Ishikawa (cell line): ENCODE measurements around the gene DLX1.

ENCODE experiments used
- CREB1 ChIP-seq: IDR thresholded peaks from 2 replicates; pipeline ENCODE4 v1.6.1; 2012; ENCODE audit warnings: low read depth
- EGR1 ChIP-seq: IDR thresholded peaks from 2 replicates; pipeline ENCODE4 v1.6.1; 2012
- EP300 ChIP-seq: IDR thresholded peaks from 2 replicates; pipeline ENCODE4 v1.6.1; 2012; ENCODE audit warnings: borderline replicate concordance
- FOXM1 ChIP-seq: IDR thresholded peaks from 2 replicates; pipeline ENCODE4 v1.6.1; 2012; ENCODE audit warnings: low read depth, borderline replicate concordance
- MAX ChIP-seq: IDR thresholded peaks from 2 replicates; pipeline ENCODE4 v1.6.1; 2012
- RAD21 ChIP-seq: IDR thresholded peaks from 2 replicates; pipeline ENCODE4 v1.6.1; 2012; ENCODE audit warnings: low read depth
- REST ChIP-seq: IDR thresholded peaks from 2 replicates; pipeline ENCODE4 v1.6.1; 2012; ENCODE audit warnings: low read depth, mild to moderate bottlenecking
- TAF1 ChIP-seq: IDR thresholded peaks from 2 replicates; pipeline ENCODE4 v1.6.1; 2012; ENCODE audit warnings: low read depth, mild to moderate bottlenecking
- TCF12 ChIP-seq: IDR thresholded peaks from 2 replicates; pipeline ENCODE4 v1.6.1; 2012; ENCODE audit warnings: low read depth
- TEAD4 ChIP-seq: IDR thresholded peaks from 2 replicates; pipeline ENCODE4 v1.6.1; 2012
- USF1 ChIP-seq: IDR thresholded peaks from 2 replicates; pipeline ENCODE4 v1.6.1; 2012
- YY1 ChIP-seq: IDR thresholded peaks from 2 replicates; pipeline ENCODE4 v1.6.1; 2012; ENCODE audit warnings: low read depth

GRCh38 chr2:172137109-172137508, 51.8 kb downstream of the DLX1 start:
- TF ChIP-seq USF1 (no peak), EP300 (no peak), EGR1 (no peak), YY1 (no peak), CREB1 (no peak), MAX (no peak), TCF12 (no peak), FOXM1 (no peak), RAD21 (no peak), TAF1 (no peak), REST (no peak), TEAD4 (no peak)
